Adrenal gland (tissue), 5 donors: ENCODE data around the gene HCAR2.

ENCODE experiments used
- POLR2A ChIP-seq, 2 donors: fragments of 450-650 bp; IDR thresholded peaks; one replicate each; pipeline ENCODE4 v1.6.1; 2017; ENCODE audit warnings: antibody characterized with exemption in 2 of 2, mild to moderate bottlenecking in 2 of 2, moderate library complexity in 1 of 2
- TF ChIP-seq, protein P1 (sequence below), 6 experiments: fragments of 450-650 bp in 4 of 6; fragments of 200-600 bp in 2 of 6; sonication (generic) in 1 of 6; IDR thresholded peaks; 1 replicate in 5 of 6; 2 replicates in 1 of 6; pipeline versions ENCODE4 v1.5.1 to v1.8.0; 2016 to 2021; ENCODE audit warnings: antibody characterized with exemption in 6 of 6, mild to moderate bottlenecking in 2 of 6, moderate library complexity in 1 of 6
- donor health status: DM: no; HTN: no; CAD: no.

DNA sequence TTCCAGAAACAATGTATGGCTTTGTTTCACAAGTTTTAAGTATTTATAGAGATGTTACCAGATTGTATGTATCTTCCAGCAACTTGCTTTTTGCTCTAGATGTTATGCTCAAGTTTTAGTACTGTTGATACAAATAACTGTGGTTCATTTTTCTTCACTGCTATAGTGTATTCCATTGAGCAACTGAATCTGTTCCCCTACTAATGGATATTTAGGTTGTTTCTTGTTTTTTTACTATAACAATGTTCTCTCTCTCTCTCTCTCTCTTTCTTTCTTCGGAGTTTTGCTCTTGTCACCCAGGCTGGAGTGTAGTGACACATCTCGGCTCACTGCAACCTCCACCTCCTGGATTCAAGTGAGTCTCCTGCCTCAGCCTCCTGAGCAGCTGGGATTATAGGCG lies 16.6 kb downstream of the HCAR2 start:
- TF ChIP-seq, protein P1, sequence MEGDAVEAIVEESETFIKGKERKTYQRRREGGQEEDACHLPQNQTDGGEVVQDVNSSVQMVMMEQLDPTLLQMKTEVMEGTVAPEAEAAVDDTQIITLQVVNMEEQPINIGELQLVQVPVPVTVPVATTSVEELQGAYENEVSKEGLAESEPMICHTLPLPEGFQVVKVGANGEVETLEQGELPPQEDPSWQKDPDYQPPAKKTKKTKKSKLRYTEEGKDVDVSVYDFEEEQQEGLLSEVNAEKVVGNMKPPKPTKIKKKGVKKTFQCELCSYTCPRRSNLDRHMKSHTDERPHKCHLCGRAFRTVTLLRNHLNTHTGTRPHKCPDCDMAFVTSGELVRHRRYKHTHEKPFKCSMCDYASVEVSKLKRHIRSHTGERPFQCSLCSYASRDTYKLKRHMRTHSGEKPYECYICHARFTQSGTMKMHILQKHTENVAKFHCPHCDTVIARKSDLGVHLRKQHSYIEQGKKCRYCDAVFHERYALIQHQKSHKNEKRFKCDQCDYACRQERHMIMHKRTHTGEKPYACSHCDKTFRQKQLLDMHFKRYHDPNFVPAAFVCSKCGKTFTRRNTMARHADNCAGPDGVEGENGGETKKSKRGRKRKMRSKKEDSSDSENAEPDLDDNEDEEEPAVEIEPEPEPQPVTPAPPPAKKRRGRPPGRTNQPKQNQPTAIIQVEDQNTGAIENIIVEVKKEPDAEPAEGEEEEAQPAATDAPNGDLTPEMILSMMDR (IDR thresholded peaks at IDR 0.05): no peak
- TF ChIP-seq POLR2A (IDR thresholded peaks at IDR 0.05): no peak
